WTC11 (cell line): Measurements from ENCODE around the gene COX7C.
"Not testable (repeated sequence)": the region's sequence is repeated elsewhere in the genome, so short reads cannot be mapped to it uniquely, and the experiment has no call there.

Experiments used
- ZNF317 ChIP-seq: sonication (generic); formaldehyde crosslinking; IDR thresholded peaks from 2 replicates; pipeline ENCODE4 v1.8.1; 2023; ENCODE audit warnings: low read depth, mild to moderate bottlenecking, moderate library complexity, missing genetic modification reagents, borderline replicate concordance
- TF ChIP-seq, protein P1 (sequence below): fragments of 200-600 bp; IDR thresholded peaks from 2 replicates; pipeline ENCODE4 v1.8.0; 2022; ENCODE audit warnings: antibody characterized with exemption

DNA sequence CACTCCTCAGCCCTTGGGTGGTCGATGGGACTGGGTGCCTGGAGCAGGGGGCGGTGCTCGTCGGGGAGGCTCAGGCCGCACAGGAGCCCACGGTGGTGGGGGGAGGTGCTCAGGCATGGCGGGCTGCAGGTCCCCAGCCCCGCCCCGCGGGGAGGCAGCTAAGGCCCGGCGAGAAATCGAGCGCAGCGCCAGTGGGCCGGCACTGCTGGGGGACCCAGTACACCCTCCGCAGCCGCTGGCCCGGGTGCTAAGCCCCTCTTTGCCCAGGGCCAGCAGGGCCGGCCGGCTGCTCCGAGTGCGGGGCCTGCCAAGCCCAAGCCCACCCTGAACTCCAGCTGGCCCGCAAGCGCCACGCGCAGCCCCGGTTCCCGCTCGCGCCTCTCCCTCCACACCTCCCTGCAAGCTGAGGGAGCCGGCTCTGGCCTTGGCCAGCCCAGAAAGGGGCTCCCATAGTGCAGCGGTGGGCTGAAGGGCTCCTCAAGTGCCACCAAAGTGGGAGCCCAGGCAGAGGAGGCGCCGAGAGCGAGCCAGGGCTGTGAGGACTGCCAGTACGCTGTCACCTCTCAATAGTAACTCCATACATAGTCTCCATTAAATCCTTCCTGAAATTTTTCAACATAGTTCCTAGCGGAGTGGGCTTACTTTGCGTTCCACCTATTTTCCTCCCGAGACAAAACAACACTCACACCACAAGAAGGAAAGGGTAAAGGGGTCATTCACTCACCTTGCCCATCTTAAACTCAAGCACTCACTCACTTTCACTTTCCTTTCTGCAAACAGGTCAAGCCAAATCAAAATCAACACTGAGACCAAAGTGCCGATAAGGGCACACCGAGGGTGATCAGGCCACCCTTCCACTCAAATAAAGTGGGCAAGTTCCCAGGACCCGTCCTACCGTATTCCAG, 48.0 kb upstream of the COX7C start:
- TF ChIP-seq ZNF317 (CRISPR knock-in tag), result not testable (repeated sequence)
- TF ChIP-seq, protein P1, sequence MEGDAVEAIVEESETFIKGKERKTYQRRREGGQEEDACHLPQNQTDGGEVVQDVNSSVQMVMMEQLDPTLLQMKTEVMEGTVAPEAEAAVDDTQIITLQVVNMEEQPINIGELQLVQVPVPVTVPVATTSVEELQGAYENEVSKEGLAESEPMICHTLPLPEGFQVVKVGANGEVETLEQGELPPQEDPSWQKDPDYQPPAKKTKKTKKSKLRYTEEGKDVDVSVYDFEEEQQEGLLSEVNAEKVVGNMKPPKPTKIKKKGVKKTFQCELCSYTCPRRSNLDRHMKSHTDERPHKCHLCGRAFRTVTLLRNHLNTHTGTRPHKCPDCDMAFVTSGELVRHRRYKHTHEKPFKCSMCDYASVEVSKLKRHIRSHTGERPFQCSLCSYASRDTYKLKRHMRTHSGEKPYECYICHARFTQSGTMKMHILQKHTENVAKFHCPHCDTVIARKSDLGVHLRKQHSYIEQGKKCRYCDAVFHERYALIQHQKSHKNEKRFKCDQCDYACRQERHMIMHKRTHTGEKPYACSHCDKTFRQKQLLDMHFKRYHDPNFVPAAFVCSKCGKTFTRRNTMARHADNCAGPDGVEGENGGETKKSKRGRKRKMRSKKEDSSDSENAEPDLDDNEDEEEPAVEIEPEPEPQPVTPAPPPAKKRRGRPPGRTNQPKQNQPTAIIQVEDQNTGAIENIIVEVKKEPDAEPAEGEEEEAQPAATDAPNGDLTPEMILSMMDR, result not testable (repeated sequence)
